GM12873 (cell line): ENCODE measurements around the gene TENM3.

Experiments
- CTCF ChIP-seq: IDR thresholded peaks from 2 replicates; pipeline ENCODE4 v1.5.1; 2012; ENCODE audit warnings: low read depth, mild to moderate bottlenecking, moderate library complexity, low read length, control low read depth; ENCODE audit not compliant: insufficient read depth; ENCODE audit errors: missing control alignments

Gene TENM3

GRCh38 chr4:182770996-182771514 lies 527.9 kb downstream of the TENM3 start:
- TF ChIP-seq CTCF: no peak

GRCh38 chr4:182775075-182775474 lies 531.9 kb downstream of the TENM3 start:
- TF ChIP-seq CTCF: no peak

- TF ChIP-seq CTCF: no peak
Observed at GRCh38 chr4:182776376-182777105, 533.3 kb downstream of the TENM3 start.

- TF ChIP-seq CTCF: no peak
Observed at GRCh38 chr4:182778222-182778982, 535.2 kb downstream of the TENM3 start.

GRCh38 chr4:182786991-182787390 lies 543.8 kb downstream of the TENM3 start:
- TF ChIP-seq CTCF: no peak

DNA sequence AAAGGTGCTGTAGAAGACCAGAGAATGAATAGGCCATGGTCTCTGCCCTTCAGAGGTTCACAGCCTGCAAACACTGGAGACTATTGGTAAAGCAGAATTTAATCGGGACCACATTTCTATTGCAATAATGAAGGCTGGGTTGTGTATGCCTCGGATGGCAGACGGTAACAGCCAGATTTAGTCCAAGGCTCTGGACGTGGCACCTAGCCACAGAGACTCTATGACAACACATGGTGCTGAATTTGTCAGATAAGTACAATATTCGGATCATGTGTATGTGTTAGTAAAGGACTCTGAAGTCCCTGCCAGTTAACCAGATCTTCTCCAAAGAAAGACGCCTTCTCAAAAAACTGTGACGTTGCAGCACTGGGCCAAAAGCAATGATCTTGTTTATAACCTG lies 545.0 kb downstream of the TENM3 start:
- TF ChIP-seq CTCF: no peak

DNA sequence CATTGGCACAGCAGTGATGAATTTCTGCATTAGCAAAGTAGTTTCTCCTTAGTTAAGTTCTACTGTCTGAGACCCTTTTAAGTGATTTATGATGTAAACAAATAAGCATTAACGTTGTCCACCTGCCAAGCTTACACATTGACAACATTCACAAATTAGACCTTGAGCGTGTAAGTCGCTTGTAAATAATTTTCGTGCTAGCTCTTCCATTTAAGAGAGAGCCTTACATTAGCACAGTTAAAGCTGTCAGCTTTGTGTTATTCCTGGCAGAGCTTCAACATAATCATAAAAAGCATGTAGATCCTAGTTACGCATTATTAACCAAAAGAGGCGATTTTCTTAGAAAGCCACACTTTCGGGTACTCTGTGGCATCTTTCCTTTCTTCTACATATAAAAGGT lies 546.3 kb downstream of the TENM3 start:
- TF ChIP-seq CTCF: no peak
